GM12874 (cell line): ENCODE measurements around the gene DNAJC19.

ENCODE experiments used
- TF ChIP-seq, protein P1 (sequence below): IDR thresholded peaks from 2 replicates; pipeline ENCODE4 v1.5.1; 2011; ENCODE audit warnings: low read depth, mild to moderate bottlenecking, control low read depth, low read length, moderate library complexity; ENCODE audit not compliant: insufficient read depth

The DNAJC19 gene

DNA sequence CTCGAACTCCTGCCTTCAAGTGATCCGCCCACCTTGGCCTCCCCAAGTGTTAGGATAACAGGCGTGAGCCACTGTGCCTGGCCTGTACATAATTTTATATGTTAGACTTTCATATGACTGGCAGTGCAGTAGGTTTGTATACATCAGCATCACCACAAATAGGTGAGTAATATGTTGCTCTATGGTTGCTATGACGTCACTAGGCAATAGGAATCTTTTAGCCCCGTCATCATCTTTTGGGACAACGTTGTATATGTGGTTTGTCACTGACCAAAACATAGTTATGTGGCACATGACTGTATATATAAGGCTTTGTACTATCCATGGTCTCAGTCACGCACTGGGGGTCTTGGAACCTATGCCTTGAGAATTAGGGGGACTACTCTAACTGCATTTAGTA lies 17.0 kb upstream of the DNAJC19 start:
- TF ChIP-seq, protein P1, sequence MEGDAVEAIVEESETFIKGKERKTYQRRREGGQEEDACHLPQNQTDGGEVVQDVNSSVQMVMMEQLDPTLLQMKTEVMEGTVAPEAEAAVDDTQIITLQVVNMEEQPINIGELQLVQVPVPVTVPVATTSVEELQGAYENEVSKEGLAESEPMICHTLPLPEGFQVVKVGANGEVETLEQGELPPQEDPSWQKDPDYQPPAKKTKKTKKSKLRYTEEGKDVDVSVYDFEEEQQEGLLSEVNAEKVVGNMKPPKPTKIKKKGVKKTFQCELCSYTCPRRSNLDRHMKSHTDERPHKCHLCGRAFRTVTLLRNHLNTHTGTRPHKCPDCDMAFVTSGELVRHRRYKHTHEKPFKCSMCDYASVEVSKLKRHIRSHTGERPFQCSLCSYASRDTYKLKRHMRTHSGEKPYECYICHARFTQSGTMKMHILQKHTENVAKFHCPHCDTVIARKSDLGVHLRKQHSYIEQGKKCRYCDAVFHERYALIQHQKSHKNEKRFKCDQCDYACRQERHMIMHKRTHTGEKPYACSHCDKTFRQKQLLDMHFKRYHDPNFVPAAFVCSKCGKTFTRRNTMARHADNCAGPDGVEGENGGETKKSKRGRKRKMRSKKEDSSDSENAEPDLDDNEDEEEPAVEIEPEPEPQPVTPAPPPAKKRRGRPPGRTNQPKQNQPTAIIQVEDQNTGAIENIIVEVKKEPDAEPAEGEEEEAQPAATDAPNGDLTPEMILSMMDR = no peak

- TF ChIP-seq, protein P1 = no peak
These were observed 6.9 kb upstream of the DNAJC19 start for GRCh38 chr3:180996415-180996932.

GRCh38 chr3:180990505-180990904 lies 969 bp upstream of the DNAJC19 start:
- TF ChIP-seq, protein P1 = no peak

GRCh38 chr3:180987344-180987743 lies 2.2 kb downstream of the DNAJC19 start:
- TF ChIP-seq, protein P1 = no peak

- TF ChIP-seq, protein P1 = no peak
These were observed 6.4 kb downstream of the DNAJC19 start for GRCh38 chr3:180983136-180983535.

GRCh38 chr3:180981912-180982311 lies 7.6 kb downstream of the DNAJC19 start:
- TF ChIP-seq, protein P1 = no peak

GRCh38 chr3:180980611-180981010 lies 8.9 kb downstream of the DNAJC19 start:
- TF ChIP-seq, protein P1 = no peak
